Fibroblast of gingiva (primary cell): ENCODE measurements around the gene PRXL2C.
"Not testable (repeated sequence)": the region's sequence is repeated elsewhere in the genome, so short reads cannot be mapped to it uniquely, and the experiment has no call there.

ENCODE experiments used
- DNase-seq: peaks from one replicate; pipeline ENCODE4 v3.0.0-alpha.2; 2011; ENCODE audit warnings: low read depth

Gene PRXL2C, protein sequence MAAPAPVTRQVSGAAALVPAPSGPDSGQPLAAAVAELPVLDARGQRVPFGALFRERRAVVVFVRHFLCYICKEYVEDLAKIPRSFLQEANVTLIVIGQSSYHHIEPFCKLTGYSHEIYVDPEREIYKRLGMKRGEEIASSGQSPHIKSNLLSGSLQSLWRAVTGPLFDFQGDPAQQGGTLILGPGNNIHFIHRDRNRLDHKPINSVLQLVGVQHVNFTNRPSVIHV

DNA sequence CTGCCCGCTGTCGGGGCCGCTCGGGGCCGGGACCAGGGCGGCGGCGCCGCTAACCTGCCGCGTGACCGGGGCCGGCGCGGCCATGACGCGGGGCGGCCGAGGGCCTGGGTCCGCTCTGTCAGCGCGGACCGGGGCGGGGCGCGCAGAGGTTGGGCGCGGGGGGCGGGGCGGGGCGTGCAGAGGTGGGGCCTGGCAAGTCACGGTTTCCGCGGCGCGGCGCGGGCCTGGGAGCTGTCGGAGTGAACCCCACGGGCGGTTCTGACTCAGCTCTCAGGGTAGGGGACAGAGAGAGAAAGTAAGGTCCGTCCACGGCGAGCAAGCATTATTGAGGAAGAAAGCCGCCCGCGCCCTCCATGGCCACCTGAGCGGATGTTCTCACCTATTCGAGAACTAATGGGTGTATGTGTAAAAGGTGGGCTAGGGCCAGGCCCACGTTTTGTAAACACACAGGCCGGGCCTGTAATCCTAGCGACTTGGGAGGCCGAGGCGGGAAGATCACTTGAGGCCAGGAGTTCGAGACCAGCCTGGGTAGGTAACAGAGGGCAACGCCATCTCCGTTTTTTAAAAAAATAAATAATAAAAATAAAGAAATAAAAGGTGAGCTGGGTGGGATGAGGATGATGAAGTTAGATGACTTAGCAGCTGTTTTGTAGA, at the start of gene PRXL2C:
Gene PRXL2C (minus strand): TSS at position 120 of the 654 bp plus-strand sequence. CDS start 36 bp downstream, at position 84.
- peak; percentile 87 for DNase-seq

DNA sequence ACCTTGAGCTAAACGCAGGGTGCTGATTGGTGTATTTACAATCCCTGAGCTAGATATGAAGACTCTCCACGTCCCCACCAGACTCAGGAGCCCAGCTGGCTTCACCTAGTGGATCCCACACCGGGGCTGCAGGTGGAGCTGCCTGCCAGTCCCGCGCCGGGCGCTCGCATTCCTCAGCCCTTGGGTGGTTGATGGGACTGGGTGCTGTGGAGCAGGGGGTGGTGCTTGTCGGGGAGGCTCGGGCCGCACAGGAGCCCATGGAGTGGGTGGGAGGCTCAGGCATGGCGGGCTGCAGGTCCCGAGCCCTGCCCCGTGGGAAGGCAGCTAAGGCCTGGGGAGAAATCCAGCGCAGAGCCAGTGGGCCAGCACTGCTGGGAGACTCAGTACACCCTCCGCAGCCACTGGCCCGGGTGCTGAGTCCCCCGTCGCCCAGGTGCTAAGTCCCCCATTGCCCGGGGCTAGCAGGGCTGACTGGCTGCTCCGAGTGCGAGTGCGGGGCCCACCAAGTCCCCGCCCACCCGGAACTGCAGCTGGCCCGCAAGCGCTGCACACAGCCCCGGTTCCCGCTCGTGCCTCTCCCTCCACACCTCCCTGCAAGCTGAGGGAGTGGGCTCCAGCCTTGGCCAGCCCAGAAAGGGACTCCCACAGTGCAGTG, 45.7 kb upstream of the PRXL2C start:
- not testable (repeated sequence) for DNase-seq

DNA sequence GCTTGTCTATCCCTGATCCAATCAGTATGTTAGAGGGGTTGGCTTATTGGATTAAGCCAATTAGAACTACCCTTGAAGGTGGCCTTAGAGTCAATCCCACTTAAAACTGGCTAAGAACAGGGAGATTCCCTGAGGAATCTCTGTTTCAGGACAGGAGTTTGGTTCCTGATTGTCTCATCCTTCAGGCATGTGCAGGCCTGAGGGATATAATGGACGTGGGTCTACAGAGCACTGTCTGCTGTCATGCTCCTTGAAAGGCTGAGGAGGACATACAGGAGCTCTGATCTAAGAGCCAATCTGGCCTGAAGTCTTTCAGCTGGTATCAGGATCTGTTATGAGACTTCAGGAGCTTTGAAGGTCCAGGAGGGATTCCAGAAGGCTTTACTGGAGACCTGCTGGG, 36.2 kb upstream of the PRXL2C start:
- no peak for DNase-seq

DNA sequence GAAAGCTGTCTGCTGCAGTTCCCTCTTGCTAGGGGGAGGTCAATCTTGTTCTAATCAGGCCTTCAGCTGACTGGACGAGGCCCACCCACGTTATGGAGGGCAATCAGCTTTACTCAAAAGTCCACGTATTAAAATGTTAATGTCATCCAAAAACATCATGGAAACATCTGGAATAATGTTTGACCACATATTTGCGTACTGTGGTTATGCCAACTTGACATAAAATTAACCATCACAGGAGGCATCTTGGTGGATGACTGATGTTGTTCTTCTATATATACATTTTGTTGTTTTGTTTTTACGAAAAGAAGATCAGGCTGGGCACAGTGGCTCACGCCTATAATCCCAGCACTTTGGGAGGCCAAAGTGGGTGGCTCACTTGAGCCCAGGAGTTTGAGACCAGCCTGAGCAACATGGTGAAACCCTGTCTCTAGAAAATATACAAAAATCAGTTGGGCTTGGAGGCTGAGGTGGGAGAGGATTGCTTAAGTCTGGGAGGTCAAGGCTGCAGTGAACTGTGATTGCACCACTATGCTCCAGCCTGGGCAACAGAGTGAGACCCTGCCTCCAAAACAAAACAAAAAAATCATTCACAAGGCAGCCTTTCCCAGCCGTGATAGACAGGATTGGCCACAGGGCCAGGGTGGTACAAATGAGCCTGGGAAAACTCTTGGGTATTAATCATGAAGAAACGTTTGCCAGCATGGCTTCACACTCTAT, 33.8 kb upstream of the PRXL2C start:
- DNase-seq, result no peak

DNA sequence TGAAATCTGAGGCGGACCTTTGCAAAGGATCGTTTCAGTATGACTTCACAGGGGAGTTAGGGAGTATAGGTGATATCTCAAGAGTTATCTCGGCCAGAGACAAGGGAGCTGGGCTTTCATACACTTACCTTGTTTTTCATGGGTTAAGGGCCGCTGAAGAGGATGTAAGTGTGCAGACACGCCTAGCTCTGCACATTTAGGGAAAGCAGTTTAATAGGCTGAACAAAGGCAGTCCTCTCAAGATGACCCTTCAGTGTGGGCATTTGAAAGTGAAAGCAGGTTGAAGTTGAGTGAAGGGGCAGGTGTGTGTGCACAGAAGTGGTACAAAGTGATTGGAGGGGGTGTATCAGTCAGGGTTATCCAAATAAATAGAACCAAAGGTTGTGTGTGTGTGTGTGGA, 33.1 kb upstream of the PRXL2C start:
- DNase-seq, result no peak

DNA sequence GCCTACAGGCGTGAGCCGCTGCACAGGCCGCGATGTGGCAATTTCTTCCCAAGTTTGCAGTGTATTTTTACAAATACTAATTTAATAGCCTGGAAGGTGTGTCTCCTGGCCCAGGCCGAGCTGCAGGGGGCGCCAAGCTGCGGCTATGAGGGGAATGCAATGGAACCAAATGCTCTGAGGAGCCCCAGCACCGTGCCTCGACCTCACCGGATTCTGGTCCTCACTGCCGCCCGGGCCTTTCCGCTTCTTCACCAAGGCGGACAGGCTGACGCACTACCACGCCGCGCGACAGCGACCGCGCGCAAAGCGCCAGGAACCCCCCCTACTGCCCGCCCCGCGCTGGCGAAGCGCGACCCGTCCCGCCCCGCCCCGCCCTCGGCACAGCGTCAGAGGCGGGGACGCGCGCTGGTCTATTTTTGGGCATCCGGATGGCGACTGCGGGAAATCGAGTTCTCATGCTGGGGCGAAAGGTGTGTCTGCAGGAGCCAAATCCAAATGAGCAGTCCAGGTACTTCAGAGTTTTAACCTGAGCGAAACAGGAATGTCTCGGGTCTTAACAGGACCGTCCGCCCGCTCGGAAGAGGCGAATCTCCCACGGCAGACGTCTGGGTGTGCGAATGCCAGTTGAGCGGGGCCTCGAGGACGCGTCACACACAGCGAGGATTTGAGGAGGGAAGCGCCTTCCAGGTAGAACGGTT, 31.7 kb upstream of the PRXL2C start:
- peak; percentile 84 for DNase-seq

DNA sequence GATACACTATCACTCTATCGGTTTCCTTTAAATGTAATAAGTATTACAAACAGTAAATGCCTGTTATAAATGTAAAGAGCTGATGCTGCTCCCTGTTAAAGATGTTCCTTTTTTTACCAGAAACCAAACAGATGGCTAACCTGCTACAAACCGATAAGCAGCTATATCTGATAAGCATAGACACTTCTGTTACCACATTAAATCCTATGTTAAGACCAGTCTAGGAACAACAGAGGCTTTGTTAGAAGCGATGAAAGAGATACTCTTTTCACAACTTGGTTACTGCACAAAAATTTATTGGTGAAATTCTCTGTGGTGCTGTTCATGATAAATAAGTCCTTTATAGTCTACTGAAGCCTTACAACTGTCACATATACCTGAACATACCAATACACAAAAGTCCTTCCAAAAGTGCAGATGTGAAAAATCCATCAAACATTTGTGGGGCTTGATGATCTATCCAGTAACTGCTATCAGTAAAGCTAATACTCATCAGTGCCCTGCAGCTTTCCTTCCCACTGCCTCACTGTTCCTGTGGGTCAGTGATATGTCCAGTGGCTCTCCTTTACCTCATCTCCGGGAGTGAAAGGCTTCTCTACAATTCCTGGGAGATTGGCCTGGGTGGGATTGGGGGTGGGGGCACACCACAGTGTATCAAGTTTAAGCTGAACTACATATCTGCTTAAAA, 25.8 kb upstream of the PRXL2C start:
- DNase-seq, result no peak

DNA sequence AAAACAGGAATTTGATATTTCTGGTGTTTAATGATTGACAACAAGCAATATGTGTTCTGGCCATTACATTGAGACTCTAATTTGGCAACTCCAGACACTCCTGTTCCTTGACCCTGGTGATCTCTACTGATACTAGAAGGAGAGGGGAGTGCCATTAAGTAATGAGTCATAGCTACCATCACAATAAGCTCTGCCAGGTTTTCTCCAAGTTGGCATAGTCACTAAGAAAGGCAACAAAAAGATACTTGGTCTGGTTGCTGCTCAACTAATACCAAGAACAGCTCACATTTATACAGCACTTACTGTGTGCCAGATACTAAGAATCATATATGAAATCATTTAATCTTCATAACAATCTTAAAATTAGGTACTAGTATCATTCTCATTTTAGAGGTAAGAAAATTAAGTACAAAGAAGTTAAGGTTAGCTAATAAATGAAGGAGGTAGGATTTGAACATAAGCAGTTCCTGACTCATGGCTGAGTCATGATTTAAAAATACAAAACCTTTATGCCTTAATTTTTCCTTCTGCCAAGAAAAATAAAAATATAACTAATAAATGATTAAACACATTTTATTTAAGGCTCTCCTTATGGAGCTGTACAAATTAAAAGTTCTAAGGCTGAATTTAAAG, 19.9 kb upstream of the PRXL2C start:
- DNase-seq, result peak; percentile 41

DNA sequence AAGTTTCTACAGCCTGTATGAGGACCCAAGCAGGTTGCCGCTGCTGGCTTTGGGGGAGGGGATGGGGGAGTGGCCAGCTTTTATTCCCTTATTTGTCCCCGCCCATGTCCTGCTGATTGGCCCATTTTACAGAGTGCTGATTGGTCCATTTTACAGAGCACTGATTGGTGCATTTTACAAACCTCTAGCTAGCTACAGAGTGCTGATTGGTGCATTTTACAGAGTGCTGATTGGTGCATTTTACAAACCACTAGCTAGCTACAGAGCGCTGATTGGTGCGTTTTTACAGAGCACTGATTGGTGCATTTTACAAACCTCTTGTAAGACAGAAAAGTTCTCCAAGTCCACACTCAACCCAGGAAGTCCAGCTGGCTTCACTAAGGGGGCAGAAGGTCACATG, 18.7 kb upstream of the PRXL2C start:
- not testable (repeated sequence) for DNase-seq

DNA sequence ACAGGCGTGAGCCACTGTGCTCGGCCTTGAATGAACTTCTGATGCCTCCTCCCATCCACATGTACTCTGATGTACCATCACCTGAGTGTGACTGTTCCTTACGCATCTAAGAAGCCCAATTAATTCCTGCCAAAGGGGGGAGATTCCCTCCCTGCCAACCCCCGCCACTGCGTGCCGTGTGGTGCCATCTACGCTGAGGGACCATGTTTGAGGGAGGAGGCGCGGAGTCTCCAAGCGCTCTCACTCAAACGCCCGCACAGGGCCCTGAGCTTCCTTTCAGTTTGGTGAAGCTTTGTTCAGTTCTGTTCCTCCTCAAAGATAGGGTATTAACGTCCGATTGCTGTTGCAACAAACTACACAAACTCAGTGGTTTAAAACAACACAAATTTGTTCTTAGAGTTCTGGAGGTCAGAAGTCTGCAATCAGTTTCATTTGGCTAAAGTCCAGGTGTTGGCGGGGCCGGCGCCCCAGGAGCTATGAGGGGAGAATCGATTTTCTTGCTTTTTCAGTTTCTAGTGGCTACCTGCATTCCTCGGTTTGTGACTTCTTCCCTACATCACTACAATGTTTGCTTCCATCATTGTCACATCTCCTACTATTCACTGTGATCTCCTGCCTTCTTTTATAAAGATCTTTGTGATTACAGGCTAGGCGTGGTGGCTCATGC, 13.9 kb upstream of the PRXL2C start:
- no peak for DNase-seq

DNA sequence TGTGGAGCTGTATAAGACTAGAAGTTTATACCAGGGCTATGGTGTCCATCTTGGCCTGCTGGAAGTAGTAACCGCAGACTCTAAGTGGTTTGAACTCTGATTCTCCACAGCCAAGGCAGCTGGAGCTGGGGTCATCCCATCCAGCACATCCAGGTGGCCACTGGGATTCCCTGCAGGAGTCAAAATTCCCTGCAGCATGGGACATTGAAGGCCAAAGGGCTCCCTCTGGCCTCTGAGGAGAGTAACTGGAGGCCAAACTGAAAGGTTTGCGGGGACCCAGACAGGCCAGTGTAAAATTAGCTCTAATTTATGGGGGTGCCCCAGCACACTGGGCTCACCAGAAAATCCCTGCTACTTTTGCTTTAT, 12.2 kb upstream of the PRXL2C start:
- DNase-seq, result no peak

DNA sequence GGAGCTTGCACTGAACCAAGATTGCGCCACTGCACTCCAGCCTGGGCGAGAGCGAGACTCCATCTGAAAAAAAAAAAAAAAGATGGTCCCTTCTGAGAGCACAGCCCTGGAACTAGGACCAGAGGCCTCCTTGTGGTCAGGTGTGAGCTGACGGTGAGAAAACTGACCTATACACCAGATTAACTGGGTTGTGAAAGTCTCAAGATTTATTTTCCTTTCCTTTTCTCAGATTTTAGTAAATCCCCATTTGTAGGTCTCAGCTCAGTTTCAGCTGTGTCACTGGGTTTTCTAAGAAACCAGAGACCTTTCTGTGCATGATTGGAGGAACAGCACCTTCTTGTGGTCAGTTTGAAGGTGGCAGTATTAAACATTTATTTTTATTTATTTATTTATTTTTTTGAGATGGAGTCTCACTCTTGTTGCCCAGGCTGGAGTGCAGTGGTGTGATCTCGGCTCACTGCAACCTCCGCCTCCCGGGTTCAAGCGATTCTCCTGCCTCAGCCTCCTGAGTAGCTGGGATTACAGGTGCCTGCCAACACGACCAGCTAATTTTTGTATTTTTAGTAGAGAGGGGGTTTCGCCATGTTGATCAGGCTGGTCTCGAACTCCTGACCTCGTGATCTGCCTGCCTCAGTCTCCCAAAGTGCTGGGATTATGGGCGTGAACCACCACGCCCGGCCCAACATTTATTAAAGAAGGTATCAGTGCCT, 11.7 kb upstream of the PRXL2C start:
- DNase-seq, result peak; percentile 83

DNA sequence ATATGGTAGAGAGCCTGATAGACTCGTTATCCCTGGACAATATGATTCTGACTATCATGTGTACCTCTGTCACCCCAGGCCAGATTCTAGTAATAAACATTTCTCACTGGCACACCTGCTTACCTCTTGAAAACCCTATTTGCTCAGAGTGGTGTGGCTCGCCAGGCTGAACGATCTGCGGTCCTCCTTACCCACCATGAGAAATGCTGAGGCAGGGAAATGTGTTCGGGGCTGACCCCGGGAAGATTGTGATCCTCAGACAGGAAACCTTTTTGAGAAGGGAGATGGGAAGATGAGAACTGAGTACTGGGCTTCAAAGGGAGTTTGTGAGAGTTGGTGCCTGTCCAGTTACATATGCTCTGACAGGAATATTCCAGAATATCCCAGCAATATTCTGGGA, 10.7 kb upstream of the PRXL2C start:
- no peak for DNase-seq

DNA sequence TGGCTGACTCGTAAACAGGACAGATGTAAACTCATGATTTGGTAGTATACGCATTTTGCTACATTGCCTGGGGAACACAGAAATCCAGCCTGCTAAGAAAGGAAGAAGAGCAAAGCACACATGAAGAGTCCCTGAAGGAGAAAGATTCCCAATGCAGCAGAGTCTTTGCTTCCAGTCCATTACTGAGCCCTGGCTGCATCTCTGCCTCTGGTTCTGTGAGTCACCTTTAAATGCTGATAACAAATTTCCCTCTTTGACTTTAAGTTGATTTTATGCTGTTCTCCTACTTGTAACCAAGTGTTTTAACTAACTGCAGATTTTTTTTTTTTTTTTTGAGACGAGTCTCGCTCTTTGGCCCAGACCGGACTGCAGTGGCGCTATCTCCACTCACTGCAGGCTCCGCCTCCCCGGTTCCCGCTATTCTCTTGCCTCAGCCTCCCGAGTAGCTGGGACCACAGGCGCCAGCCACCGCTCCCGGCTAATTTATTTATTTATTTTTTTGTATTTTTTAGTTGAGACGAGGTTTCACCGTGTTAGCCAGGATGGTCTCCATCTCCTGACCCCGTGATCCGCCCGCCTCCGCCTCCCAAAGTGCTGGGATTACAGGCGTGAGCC, 8.5 kb upstream of the PRXL2C start:
- DNase-seq, result no peak

DNA sequence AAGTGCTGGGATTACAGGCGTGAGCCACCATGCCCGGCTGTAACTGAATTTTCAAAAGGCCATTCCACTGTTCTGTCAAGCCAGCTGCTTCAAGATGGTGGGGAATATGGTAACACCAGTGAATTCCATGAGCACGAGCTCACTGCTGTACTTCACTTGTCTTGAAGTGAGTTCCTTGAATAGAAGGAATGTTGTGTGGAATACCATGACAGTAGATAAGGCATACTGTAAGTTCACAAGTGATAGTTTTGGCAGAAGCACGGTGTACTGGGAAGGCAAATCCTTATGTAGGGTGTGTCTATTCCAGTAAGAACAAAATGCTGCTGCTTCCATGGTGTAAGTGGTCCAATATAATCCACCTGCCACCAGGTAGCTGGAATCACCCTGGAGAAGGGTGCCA, 6.6 kb upstream of the PRXL2C start:
- DNase-seq, result no peak

DNA sequence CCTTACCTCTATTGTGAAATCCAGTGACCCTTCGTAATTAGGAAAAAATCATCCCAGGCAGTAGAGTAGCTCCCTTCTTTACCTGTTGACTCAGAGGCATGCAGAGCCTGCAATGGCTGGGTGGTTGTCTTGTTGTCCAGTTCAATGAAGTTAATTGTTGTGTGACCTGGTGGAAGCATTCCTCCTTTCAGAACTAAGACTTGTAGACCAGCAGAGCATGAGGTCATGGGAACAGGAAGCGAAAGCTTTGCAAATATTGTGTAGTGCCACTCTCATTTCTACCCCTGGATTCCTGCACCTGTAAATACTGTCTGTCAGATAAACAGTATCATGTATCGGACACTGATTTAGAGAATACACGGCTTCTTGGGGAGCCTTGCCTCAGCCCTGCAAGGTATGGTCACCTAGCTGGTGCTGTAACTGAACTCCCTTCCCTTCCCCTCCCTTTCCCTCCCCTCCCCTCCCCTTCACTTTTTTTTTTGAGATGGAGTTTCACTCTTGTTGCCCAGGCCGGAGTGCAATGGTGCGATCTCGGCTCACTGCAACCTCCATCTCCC, 5.7 kb upstream of the PRXL2C start:
- no peak for DNase-seq

DNA sequence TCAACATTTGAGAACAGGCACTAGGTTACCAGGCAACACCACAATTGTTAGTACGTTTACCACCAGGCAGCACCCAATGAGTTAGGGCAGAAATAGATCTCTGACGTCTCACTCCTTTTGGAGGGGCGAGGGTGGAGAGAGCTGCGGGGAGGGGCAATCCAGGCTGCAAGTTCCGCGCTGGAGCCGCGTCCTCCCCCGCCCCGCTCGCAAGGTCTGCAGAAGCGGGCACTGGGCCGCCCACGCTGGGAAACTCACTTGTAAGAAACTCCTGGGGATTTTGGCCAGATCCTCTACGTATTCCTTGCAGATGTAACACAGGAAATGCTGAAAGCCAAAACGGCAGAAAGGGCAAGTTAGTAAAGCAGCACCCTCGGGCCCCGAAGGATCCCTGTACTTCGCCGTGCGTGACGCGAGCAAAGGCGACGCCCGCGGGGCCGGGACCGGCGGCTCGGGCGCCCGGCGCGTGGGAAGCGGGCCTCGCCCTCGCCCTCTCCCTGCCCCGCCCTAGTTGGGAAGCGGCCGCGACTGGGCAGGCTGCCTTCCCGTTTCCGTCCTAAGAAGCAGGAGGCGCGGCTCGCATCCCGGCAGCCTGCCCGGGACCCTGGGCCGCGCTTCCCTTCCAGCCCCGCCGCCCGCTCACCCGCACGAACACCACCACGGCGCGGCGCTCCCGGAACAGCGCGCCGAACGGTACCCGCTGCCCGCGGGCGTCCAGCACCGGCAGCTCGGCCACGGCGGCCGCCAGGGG, 493 bp downstream of the PRXL2C start:
- DNase-seq, result peak; percentile 97

DNA sequence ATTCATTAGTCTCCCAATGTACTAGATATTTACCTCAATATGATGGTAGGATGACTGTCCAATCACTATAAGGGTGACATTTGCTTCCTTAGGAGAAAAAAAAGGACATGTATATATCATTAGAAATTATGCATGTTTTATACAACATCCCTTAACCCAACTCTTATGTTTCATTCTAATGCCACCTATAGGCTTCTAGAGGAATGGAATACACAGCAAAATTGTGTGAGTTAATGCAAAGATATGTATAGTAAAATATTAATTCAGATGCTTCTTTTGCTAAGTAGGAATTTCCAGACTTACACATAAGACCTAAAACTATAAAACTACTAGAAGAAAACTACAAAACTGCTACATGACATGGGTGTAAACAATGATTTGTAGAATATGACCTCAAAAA, 3.5 kb downstream of the PRXL2C start:
- peak; percentile 20 for DNase-seq
